ENCODE measurements around the gene PLPP2.

Gene PLPP2

GRCh38 chr19:291006-291521 lies at the start of gene PLPP2:
PLPP2 (minus strand) TSS chr19:291403; CDS start chr19:291336, 67 bp downstream.
- no peak for DNase-seq

GRCh38 chr19:340620-341385 lies 49.6 kb upstream of the PLPP2 start:
- DNase-seq, result no peak

- DNase-seq, result no peak
Measured at GRCh38 chr19:339262-339887, 48.2 kb upstream of the PLPP2 start.

- DNase-seq, result no peak
Measured at GRCh38 chr19:338421-338820, 47.2 kb upstream of the PLPP2 start.

DNA sequence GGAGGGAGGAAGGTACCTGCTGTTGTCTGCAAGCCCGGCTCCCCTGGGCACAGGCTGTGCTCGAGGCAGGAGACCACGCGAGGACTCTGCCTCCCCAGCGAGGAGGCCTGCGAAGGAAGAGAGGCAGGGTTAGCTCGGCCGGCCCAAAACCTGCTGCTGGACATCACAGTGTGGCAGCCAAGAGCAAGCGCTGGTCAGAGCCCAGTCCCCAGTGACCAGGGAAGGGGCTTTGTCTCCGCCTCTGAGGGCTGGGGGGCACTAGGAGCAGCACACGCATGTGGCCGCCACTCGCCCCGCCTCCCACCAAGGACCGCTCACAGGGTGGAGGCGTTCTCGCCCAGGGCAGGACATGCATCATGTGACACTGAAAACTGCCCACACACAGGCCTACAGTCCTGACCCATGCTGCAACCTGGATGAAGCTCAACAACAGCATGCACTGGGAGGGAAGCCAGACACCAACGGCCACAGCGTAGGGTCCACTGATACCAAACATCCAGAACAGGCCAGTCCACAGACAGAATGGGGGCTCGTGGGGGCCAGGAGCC lies 44.9 kb upstream of the PLPP2 start:
- DNase-seq, result no peak

DNA sequence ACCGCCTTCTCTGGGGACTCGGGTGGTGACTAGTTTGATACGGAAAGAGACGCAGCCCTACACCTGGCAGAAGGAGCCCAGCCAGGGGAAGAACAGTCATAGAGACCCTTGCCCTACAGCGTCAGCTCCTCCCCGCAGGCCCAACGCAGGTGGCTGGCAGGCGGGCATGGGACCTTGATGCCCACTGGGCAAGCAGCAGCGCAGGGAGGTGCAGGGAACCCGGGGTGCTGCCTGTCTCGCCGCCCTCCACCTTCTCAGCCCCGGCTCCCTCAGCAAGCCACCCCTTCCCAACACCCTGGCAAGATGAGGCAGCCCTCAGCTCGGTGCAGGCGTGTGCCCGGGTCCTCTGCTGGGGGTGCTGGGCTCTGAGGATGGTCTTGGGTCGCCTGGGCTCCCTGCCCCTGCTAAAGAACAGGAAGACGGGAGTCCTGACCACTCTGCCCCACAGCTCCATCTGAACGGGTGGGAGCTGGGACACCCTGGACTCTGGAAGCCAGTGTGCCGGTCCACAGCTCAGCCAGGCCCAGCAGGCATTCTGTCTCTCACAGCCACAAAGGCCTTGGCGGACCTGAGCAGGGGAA lies 44.4 kb upstream of the PLPP2 start:
- no peak for DNase-seq

- DNase-seq, result no peak
Measured at GRCh38 chr19:335072-335471, 43.9 kb upstream of the PLPP2 start.

DNA sequence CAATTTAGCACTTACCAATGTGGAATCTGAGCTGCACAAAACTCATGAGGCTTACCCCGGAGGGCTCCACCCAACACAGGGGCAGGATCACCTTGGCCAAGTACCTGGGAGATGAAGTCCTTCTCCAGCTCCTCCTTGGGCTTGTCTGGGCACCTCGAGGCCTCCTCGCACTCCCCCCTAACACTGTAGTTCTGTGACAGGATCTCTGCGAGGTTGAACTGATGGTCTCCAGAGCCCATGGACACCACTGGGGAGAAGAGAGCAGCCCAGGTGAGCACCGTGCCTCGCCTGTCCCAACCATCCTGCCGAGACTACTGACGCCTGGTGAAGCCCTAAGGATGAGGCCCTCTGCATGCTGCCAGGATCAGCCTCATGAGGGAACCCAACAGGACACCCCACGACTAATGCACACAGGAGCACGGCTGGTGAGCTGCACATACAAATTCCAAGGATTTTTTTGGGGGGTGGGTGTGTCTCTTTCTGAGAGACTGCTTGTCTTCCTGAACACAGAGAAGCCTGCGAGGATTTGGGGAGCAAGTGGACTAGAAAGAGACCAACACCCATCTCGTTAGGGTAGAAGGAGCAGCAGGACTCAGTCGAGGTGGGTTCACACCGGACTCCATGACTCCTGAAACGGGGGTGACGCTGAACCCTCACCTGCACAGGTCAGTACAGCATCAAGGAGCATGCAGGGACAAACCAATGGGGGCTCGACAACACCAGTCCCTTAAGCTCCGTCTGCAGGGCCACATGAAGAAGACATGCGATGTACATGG lies 43.3 kb upstream of the PLPP2 start:
- no peak for DNase-seq

GRCh38 chr19:330503-330902 lies 39.3 kb upstream of the PLPP2 start:
- no peak for DNase-seq

DNA sequence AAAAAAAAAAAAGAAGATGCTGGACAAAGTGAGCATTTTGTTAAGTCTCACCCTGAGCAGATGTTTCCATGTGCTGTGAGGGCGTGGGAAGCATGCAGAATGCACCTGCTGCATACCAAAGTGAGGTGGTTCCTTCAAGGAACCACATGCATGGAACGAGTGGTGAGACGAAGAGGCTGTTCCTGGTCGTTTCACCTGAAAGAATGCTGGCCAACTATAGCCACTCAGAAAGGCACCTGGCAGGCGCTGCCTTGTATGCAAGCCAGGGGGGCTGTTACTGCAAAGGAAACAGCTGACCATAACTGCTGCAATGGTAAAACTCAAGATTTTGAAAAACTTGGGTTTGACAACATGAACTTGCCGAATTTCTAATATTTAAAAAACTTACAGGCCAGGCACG lies 38.7 kb upstream of the PLPP2 start:
- DNase-seq, result no peak

GRCh38 chr19:328025-328505 lies 36.9 kb upstream of the PLPP2 start:
- DNase-seq, result no peak

GRCh38 chr19:327291-328024 lies 36.3 kb upstream of the PLPP2 start:
- DNase-seq, result no peak

- no peak for DNase-seq
Measured at GRCh38 chr19:326871-327270, 35.7 kb upstream of the PLPP2 start.

DNA sequence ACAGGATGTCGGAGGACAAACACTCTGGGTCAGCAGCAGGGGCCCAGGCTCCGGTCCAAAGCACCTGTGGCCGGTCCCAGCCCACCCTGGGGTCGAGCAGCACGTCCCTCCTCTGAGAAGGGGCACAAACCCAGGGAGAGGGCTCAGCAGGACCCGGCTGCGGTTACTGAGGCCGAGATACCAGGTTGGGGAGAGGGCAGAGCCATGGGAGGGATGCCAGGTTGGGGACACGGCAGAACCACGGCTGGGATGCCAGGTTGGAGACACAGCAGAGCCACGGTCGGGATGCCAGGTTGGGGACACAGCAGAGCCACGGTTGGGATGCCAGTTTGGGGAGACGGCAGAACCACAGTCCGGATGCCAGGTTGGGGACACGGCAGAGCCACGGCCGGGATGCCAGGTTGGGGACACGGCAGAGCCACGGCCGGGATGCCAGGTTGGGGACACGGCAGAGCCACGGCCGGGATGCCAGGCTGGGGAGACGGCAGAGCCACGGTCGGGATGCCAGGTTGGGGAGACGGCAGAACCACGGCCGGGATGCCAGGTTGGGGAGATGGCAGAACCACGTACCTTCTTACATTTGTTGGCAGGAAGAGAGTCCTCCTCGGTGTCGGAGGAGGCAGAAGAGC lies 34.8 kb upstream of the PLPP2 start:
- no peak for DNase-seq

- no peak for DNase-seq
Measured at GRCh38 chr19:325173-325936, 34.2 kb upstream of the PLPP2 start.

DNA sequence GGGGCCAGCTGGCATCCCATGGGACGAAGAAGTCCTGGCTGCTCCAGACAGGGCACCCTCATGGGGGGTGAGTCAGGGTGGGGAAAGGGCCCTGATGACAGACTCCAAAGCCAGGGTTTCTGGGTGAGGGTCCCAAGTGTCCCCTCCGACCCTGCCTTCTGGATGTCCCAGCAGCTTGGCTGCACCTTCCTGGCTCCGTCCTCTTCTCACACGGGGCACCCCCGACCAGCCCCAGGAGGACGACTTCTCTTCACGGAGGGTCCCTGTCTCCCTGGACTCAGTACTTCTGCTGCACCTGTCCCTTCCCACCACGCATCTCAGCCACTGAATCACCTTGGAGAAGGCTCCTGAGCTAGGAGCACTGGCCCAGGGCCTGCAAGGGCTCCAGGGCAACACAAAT lies 33.5 kb upstream of the PLPP2 start:
- DNase-seq, result no peak

- DNase-seq, result no peak
Measured at GRCh38 chr19:322616-323015, 31.4 kb upstream of the PLPP2 start.

- no peak for DNase-seq
Measured at GRCh38 chr19:318509-318774, 27.2 kb upstream of the PLPP2 start.

DNA sequence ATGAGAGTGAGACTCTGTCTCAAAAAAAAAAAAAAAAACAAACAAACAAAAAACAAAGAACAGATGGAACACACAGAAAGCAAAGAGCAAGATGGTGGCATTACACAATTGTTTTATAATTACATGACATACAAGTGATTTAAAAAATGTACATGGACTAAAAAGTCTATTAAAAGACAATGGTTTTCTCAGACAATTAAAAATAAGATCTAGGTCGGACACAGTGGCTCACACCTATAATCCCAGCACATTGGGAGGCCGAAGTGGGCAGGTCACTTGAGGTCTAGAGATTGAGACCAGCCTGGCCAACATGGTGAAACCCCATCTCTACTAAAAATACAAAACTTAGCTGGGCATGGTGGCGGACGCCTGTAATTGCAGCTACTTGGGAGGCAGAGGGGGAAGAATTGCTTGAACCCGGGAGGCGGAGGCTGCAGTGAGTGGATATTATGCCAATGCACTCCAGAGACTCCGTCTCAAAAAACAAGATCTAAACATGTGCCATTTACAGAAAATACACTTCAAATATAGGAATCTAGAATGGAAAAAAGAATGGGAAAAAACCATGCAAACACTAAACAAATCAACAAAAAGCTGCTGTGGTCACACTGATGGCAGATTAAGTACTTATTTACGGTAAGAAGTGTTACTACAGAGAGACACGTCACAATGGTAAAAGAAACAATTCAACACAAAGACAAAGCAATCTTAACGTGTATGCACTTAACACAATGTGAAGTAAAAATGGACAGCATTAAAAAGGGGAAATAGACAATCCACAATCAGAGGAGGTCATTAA lies 26.7 kb upstream of the PLPP2 start:
- DNase-seq, result no peak

- DNase-seq, result no peak
Measured at GRCh38 chr19:315811-316210, 24.6 kb upstream of the PLPP2 start.
